NCI-H748 treated with DMSO at 0.1 percent for 48 hours (cell line): Measurements from ENCODE around the gene BMAL1.

Source experiments
- DNase-seq: peaks from one replicate; lab custom pipeline; 2025; lab: John Stamatoyannopoulos, UW

Gene BMAL1

DNA sequence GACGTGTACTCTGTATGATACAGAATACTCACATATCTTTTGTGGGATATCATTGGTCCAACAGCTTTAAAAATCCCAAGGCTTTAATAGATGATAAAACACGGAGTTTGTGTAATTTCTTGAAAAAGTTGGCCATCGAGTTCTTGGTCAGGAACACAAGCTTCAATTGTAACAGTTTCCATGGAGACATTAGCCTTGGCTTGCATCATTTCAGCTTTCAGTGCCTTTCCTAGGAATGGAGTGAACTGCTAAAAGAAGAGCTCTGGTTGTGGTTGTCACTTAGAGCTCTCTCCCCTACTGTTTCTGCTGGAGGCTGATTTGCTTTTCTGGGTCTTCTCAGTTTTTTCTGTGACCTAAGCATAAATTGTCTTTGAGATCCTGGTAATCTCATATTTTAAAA is 14.2 kb downstream of the BMAL1 start:
- no peak for DNase-seq

DNA sequence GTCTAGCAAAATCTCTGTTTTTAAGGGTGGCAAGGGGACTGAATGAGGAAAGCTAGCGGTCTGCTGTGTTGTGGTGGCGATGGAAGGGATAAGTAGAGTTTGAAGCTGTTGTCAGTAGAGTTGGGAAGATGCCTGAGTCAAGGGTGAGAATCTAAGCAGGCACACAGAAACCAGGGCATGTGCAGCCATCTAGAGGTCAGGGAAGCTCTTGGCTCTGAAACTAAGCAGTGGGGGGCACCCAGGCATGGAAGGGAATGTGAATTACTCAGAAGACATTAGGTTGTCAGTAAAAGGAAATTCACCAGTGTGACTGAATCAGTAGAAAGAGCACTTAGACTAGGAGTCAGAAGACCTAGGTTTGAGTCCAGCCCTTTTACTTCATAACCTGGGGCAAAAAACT is 15.4 kb downstream of the BMAL1 start:
- DNase-seq, result no peak

DNA sequence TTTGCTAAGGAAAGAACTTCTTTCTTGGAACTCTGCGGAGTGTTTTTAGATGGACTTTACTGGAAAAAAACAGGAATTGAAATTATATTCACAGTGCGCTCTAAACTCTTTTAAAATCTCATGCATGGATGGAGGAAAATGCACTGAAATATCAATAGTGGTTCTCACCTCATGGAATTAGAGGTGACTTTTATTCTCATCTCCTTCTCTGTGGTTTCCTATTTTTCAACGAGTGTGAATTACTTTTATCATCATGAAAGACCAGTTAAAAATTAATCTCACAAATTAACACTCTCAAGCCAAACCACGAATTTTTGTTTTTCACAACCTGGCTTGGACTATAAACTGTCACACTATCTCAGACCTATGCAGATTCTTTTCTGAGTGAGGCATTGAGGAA is 16.6 kb downstream of the BMAL1 start:
- no peak for DNase-seq

DNA sequence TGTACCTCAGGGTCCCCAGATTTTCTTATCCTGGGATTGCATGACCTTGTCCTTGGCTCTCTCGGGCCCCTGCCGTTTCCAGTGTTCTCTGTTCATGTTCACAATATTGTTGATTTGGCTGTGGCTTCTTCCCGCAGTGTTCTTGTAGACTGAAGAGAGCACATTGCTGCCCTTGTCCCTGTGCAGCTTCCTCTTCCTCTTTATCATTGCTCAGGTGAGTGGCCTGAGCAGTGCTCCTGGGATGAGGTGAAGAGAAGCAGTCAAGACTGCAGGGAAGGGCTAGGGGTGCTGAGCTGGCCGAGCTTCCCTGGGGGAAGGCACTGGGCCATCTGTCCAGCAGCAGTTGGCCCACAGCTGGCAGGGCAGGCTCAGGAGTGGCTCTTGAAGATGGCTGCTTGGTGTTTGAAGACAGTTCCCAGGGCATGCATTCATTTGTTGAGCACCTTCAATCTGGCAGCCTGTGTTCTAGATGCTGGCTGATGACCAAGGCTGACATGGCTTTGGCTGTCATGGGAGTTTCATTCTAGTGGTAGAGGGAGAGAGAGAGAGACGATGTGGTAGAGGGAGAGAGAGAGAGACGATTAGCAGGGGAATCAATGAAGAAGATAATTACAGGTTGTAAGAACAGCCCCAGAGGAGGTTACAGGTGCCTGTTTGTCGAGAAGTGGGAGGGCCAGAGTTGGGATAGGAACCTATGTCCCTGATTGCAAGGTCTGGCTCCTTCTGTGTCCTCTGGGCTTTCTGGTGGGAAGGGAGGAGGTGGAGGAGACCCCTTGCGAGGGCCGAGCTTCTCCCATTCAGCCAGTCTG is 17.4 kb downstream of the BMAL1 start:
- no peak for DNase-seq

DNA sequence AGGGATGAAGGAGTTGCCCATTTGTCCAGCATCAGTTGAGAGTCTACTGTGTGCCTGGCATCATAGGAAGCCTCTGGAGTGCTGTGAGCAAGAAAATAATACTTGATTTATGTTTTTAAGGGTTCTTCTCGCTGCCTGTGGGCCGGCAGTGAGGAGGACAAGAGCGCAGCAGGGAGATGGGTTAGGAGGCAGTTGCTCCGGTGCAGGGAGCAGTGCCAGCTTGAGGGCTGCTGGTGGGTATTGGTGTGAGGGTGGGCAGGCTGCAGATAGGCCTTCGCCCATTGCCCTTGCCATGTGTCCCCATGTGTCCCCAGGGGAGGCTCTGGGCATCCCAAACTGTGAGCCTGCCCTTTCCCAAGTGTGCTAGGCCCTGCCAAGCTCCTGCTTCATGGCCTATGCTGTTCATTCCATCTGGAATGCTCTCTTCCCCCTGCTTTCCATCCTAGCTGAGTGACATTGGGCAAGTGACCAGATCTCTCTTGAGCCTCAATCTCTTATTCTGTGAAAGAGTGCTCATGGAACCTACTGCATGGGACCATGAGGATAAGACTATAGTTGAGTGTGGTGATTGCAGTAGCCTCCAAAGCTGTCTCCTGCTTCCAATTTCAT is 19.8 kb downstream of the BMAL1 start:
- DNase-seq, result no peak

DNA sequence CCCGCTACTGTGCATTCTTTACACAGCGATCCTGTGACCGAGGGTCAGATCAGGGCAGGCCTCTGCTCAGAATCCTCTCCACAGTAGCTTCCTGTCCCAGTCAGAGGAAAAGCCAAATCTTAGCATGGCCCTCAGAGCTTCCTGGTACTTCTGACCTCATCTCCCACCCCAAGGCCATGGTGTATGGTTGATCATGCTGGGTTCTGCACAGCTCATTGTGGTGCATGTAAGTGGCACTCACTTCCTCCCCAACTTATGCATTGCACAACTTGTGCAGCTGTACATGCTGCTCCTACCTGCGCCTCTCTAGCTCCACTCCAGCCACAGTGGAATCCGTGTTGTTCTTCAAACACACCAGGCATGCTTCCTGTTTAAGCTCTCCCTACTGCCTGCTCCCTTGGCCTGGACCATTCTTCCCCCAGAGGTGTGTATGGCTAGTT is 20.3 kb downstream of the BMAL1 start:
- no peak for DNase-seq

DNA sequence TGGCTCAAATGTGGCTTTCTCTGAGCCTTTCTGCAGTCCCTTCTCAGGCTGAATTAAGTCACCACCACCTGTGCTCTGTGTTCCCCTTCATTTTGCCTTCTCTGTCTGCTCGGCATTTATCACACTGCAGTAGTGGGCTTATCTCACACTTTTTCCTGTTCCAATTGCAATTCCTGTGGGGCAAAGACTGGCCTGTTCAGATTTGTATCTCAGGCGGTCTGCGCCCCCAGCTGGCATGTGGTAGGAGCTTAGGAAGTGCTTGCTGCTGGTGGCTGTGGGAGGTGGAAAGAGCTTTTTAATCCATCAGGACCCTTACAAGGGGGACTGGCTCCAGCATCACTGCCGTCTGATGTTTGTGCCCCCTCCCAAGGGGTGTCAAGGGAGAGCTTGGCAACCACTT is 21.2 kb downstream of the BMAL1 start:
- no peak for DNase-seq

DNA sequence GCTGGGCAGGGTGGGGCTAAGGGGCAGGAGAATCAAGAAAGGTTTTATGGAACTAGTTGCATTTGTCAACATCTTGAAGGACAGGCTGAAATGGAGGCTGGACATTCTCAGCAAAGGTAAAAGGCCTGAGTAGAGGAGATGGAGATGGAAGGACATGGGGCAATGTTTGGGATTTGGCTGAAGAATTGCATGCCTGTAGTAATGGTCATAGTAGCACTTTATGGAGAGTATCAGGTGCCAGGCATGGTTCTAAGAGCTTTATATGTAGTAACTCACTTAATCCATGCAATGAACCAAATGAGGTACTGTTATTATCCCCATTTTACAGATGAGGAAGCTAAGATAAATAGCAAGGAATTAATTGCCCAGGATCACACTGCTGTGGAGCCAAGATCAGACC is 23.9 kb downstream of the BMAL1 start:
- no peak for DNase-seq

DNA sequence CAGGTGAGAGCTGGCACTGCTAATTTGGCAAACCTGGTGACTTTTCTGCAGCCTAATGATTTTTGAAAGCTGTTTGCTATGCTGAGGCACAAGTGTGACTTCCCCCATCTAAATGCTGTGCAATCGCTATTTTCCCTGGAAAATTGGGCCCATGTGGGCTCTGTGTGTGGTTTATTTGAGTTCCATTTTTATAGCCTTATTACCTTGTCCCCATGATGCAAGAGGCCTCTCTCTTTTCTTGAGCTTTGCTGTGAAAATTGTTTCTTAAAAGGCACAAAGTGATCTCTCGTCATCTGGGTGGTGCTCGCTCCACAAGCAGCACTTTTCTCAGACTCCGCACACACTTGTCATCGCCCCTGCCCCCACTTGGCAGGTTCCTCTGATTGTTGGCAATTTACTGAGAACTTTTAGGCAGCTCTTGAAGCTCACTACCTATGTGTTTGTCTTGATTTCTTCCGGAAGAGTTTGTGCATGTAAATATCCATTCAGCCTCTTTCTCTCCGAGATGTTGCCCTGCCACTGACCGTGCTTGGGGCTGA is 24.9 kb downstream of the BMAL1 start:
- no peak for DNase-seq

DNA sequence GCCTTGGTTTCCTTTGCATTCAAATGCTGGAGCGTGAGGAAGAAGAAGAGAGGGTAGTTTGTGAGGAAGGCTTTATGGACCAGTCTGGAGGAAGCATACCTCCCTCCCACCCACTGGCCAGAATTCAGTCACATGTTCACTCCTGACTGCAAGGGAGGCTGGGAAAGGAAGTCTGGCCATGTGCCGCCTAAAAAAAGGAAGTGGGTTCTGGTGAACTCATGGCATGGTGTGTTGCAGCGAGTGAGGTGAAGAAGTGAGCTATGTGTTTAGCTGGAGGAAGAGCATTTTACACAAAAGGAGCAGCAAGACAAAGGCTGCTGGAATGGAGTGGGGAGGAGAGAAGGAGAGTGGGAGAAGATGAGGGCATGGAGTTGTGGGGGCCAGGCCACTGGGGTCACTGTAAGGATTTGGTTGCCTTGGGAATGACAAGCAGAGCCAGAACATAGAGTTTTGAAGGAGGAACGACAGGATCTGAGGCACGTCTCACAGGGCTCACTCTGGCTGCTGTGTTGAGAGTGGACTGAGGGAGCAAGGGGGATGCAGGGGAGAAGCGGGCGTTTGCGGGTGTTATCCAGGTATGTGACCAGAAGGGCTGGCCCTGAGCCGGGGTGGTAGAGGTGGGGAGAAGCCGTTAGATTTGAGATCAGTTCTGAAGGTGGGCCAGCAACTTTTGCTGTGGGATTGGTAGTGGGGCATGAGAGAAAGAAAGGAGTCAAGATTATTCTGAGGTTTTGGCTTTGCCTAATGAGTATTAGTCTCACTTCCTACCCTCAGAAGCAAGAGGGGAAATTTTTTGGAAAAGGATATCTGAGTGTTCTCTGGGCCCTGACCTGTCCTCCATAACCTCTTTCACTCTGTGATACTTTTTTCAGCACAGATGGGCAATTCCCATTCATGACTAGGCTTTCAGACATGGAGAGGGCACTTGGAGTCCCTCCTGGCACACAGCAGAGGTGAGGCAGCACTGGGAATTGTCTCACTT is 26.4 kb downstream of the BMAL1 start:
- no peak for DNase-seq

DNA sequence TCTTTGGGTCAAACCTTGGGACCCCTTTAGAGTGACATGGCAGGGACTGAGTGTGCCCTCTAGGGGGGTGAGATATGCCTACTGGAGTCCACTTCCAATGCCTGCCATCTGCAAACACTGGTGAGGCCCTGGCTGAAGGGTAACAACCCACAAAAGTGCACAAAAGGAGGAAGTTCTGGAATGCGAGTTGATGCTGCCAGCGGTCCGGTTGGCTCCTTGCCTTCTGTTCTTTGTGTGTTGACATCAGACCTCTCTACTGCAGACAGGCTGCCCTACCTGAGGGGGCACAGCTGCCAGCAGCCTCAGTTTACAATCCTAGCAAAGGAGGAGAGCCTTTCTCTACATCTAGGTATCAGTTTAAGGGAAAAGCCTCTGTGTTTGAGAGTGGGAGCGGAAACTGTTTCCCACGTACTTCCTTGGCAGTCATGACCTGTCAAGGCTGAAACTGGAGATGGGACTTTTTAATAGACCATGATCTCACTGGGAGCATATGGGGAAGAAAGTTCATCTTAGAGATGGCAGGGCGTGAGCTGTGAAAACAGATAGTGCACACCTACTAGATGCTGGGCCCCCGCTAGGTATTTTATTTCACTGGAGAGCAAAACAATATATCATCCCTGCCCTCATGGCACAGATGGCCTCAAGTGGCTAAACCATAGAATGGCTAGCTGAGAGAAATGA is 27.2 kb downstream of the BMAL1 start:
- DNase-seq, result no peak

DNA sequence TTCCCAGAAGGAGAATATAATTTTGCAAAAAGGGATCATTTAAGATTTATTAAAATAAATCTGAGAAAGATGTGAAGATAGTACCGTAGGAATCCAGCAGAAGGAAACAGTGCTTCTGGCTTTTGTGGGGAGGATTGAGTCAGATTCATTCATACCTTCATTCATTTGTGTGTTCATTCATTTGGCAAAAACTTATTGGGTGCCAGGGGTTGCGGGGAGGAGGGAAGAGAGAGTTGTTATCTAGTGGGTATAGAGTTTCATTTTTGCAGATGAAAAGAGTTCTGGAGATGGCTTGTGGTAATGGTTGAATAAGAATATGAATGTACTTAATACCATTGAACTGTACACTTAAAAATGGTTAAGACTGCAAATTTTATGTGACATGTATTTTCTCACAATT is 31.1 kb downstream of the BMAL1 start:
- no peak for DNase-seq

DNA sequence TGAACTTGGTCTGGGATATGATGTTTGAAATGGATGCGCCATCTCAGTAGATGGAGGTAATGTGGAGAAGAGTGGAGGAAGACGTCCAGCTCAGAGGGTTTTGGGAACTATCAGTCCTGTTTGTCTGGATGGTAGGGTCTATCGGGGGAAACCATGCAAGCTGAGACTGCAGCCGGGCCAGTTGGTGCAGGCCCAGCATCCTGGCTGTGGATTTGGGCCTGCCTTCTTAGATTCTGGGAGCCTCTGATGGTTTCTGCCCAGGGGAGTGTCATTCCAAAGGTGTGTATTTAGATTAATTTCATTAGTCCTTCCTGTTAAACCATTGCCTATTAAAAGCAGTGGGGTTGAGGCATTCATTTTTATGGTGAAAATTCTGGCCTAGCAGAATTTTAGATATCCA is 31.6 kb downstream of the BMAL1 start:
- DNase-seq, result no peak

DNA sequence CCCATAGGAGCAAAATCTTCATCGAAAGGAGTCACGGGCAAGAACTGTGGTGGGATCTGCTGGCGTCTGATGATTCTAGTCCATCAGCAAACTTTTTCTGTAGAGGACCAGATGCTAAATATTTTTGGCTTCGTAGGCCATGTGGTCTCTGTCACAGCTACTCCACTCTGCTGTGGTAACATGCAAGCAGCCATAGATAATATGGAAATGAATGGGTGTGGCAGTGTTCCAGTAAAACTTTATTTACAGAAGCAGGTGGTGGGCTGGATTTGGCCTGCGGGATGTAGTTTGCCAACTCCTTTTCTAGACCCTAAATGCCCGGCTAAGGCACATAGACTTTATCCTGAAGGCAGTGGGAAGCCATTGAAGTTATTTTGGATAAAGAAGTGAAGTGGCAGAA is 32.9 kb downstream of the BMAL1 start:
- DNase-seq, result no peak

DNA sequence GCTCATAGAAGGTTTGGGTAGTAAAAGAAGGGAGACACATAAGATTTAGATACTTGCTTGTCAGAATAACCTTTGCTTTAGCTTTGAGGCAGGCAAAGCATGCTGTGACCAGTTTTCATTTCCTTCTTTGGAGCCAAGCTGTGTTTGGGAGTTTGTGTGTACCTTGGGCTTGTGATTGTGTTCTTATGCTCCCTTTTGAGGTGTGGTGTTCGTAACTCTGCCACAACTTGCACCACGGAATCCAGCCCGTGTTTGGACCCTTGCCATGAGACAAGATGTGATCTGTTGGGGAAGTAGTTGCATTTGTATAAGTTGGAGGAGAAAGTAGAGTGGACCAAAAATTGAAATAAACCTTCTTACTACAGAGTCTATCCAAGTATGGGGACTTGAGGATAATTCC is 34.0 kb downstream of the BMAL1 start:
- no peak for DNase-seq

DNA sequence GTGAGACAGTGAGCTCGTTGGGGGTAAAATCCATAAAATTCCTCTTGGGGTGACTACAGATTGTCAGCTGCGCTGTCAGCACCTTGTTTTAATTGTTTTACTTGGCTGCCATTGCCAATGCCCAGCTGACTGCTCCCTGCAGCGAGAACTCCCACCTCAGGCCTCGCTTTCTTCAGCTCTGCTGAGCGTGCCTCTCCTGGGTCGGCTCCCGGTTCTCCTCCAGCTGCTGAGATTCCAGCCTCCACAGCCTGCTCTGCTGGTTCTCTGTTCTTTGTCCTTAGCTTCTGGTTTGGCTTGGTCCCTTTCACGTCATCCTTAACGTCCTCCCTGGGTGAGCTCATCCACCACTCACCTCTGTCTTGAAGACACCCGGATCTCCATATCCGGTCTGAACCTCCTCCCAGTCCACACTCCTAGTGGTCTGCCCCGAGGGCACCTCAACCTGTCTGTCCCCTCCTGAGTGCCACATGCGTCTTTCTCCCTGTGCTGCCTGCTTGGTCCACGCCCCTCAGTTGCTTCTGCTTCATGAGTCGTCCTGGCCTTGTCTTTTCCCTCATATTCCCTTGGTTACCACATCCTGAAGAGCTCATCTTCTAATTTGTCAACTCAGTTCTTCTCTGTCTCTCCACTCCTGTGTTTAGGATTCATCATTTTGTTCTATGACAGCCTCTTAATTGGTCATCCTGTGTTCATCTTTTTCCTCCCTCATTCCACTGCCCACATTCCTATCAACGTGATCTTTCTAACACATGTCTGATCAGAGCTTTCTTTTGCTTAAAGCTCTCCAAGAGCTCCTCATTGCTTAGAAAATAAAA is 35.6 kb downstream of the BMAL1 start:
- no peak for DNase-seq

DNA sequence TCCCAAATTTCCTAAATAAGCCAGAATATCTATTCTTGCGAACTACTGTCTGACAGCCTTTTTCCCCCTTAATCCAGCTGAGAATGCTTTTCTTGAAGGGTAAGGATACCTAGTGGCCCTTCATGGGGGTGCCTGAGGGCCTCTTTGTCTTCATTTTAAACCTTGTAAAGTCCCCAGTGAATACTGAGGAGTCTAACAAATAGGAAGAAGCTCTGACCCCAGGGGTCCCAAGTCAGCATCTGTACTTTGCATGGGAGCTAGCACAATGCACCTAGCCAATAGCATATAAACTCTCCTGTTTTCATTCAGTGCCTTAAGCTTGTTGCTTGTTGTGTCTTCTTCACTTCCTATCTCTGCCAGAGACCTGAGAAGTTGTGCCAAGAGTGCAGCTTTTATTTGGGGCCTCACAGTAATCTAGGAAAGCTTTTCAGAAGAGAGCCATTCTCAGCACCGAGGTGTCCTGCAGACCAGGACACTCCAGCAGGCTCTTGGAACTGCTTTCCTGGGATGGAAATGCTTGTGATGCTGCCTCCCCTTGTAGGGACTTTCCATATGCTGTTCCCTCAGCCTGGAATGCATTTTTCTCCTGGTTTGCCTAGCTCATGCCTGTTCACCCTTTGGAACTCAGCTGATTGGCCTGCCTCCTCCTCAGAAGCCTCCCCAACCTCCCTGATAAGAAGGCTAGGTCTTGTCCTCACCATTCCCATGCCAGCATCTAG is 37.2 kb downstream of the BMAL1 start:
- no peak for DNase-seq

DNA sequence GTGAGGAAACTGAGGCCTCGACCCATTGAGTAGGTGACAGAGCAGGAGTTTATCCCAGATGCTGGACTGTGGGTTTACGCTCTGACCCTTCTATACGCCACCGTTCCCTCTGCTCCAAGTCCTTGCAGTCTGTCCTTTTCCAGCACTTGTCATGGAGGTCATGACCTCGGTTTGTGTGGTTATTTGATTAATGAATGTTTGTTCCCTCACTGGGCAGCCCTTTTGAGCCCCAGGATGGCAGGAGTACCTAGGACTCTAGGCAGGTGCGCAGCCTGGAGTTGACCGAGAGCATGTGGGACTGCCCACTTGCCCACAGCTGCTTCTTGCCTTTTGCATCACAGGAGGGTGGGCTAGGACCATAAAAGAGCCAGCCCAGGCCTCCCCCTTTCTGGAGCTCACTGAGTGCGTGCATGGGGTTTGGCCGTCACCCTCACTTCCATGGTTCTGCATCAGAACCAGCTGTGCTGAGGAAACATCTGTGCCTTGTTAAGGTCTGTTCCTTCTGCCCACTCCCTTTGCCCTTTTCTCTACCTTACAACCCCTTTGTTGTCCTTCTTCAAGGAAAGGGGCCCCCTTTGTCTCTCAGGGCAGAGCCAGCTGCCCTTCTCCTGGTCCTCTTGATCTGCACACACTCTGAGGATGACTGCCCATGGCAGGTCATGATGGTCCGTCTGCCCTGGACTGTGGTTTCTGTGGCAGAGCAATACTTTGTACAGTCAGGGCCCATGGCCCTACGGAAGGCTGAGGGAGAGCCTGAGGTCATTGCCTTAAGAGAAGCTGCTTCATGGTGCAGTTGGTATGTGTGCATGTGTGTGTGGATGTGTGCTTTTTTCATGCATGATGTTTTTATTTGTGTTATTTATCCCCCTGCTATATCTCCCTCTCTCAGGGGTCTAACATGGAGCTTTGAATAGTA is 38.2 kb downstream of the BMAL1 start:
- DNase-seq, result no peak

DNA sequence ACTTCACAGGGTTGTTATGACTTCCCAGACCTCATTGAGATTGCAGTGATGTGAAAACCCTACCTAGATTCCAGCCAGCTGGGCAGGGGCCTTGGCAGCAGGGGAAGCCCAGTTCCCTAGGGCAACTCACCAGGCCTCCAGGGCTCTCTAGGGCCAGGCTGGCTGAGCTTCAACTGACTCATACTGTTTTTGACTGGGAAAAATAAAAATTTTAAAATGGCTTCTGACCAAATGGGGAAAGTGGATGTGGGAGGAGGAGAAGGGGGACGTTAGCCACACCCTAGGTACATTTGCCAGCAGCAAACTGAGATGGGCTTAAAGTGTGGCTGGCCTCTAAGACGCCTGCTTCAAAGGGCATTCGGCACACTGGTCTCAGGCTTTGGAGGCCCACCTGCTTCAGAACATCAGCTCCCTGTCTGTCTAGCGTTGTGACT is 39.0 kb downstream of the BMAL1 start:
- no peak for DNase-seq
